Panc1 (cell line): ENCODE results near the gene CNGA3. TPM values are rescaled to one million over a fixed set of nuclear protein-coding genes. Genes with fewer than 3 reads are reported as not detected.

Experiments
- ATAC-seq: fragments of 200-7000 bp; cut with Tn5 transposase; 2 replicates; pipeline ENCODE4 v1.9.1; 2020; ENCODE audit warnings: mild to moderate bottlenecking, moderate library complexity
- BruUV-seq: library from RNA; stranded (reverse); fragments of 400-500 nt; replicated peaks from 2 replicates; lab custom pipeline; 2021; lab: Mats Ljungman, UMichigan
- CTCF ChIA-PET: fragments of 300-600 bp; sonication (Branson Sonifier 250); formaldehyde crosslinking; loops from one replicate; lab custom pipeline; 2022; ENCODE audit warnings: antibody characterized with exemption; lab: Charles Lee
- POLR2A ChIA-PET: fragments of 300-600 bp; sonication (Branson Sonifier 250); formaldehyde crosslinking; loops from one replicate; lab custom pipeline; 2022; ENCODE audit warnings: antibody characterized with exemption; lab: Charles Lee
- DNase-seq: peaks from one replicate; pipeline ENCODE4 v3.0.0-alpha.2; 2010; ENCODE audit warnings: low read depth, low spot score
- H3K27ac ChIP-seq: 2 replicates; pipeline ENCODE4 v1.5.1; 2011; ENCODE audit warnings: mild to moderate bottlenecking, low read length, inconsistent platforms
- H3K27me3 ChIP-seq: fragments of 200-500 bp; sonication (Bioruptor generic); 2 replicates; pipeline ENCODE4 v1.6.0; 2014; ENCODE audit warnings: low read length, inconsistent platforms; ENCODE audit not compliant: control insufficient read depth, insufficient read depth
- H3K36me3 ChIP-seq: fragments of 200-500 bp; sonication (Bioruptor generic); 2 replicates; pipeline ENCODE4 v1.5.1; 2014; ENCODE audit warnings: inconsistent platforms, mild to moderate bottlenecking, low read length, moderate library complexity; ENCODE audit not compliant: control insufficient read depth, insufficient read depth
- H3K4me1 ChIP-seq: 2 replicates; pipeline ENCODE4 v1.5.1; 2011; ENCODE audit warnings: inconsistent platforms, mild to moderate bottlenecking, low read length, moderate library complexity; ENCODE audit not compliant: control insufficient read depth, insufficient read depth
- H3K4me3 ChIP-seq, 2 experiments: 2 replicates each; pipeline ENCODE4 v1.5.1; 2011 to 2012; ENCODE audit warnings: low read depth in 2 of 2, low read length in 2 of 2, mild to moderate bottlenecking in 2 of 2, inconsistent platforms in 1 of 2, moderate library complexity in 1 of 2
- H3K9me3 ChIP-seq: fragments of 200-500 bp; sonication (Bioruptor generic); 2 replicates; pipeline ENCODE4 v1.5.1; 2014; ENCODE audit warnings: low read depth, mild to moderate bottlenecking, inconsistent platforms, low read length, moderate library complexity; ENCODE audit not compliant: control insufficient read depth, insufficient read depth
- CTCF ChIP-seq: fragments of 450-650 bp; IDR thresholded peaks from 2 replicates; pipeline ENCODE4 v1.5.1; 2017; ENCODE audit warnings: mild to moderate bottlenecking
- POLR2AphosphoS5 ChIP-seq: IDR thresholded peaks from 2 replicates; pipeline ENCODE4 v1.6.1; 2012; ENCODE audit warnings: mild to moderate bottlenecking, low read depth, low read length, moderate library complexity
- REST ChIP-seq, 2 experiments: IDR thresholded peaks; 2 replicates each; pipeline ENCODE4 v1.6.1; 2011 to 2012; ENCODE audit warnings: low read depth in 2 of 2, control low read depth in 1 of 2, low read length in 1 of 2, mild to moderate bottlenecking in 1 of 2, moderate library complexity in 1 of 2; ENCODE audit not compliant: insufficient read depth in 1 of 2
- SIN3A ChIP-seq: IDR thresholded peaks from 2 replicates; pipeline ENCODE4 v1.6.1; 2012; ENCODE audit warnings: low read depth, mild to moderate bottlenecking, low read length, moderate library complexity, borderline replicate concordance; ENCODE audit not compliant: insufficient read depth
- TCF7L2 ChIP-seq: IDR thresholded peaks from 2 replicates; pipeline ENCODE4 v1.6.1; 2011; ENCODE audit warnings: mild to moderate bottlenecking, low read depth, low read length, inconsistent platforms
- in situ Hi-C: cut with HindIII; loops from 2 replicates; pipeline ENCODE4 v1.10.0; 2016; ENCODE audit warnings: low sequenced_read_pairs, low pct_unique_long_range_greater_than_20kb
- intact Hi-C: fragments of 100-400 bp; cut with micrococcal nuclease; formaldehyde crosslinking; loops from one replicate; pipeline ENCODE4 v1.10.0; 2022; ENCODE audit not compliant: unreplicated experiment
- total RNA-seq: library from RNA; stranded (reverse); gene quantifications from one replicate; pipeline ENCODE4 v1.2.1, GENCODE V29; 2021; ENCODE audit not compliant: unreplicated experiment

The CNGA3 gene
- total RNA-seq, 1 experiment from 2014 or later: not detected

GRCh38 chr2:98313492-98314250 lies 32.6 kb upstream of the CNGA3 start:
- in situ Hi-C loops: no loop called here
- no TSS peak for BruUV-seq
- ChIA-PET POLR2A (no interaction called here), CTCF (interaction anchor here (0.8 kb wide), 1 partner anchor 190 kb away, joined by 3 read pairs; no protein-coding TSS in a partner anchor)
- H3K4me1 ChIP-seq: no peaks in the 10 kb centered on the region
- H3K4me3 ChIP-seq: no peak overlapping the region
- no peak for TF ChIP-seq CTCF
- no peak for TF ChIP-seq POLR2AphosphoS5
- no peak for TF ChIP-seq SIN3A
- TF ChIP-seq TCF7L2: no peak
- TF ChIP-seq REST (IDR thresholded peaks at IDR 0.05; ENCODE audit: insufficient read depth in 1 of 2, low read depth in 2 of 2, low read length in 1 of 2): no peak
- DNase-seq: no peak
- H3K27ac ChIP-seq: no peak overlapping the region
- ATAC-seq: no peak
- H3K27me3 ChIP-seq: peaks cover 15% of the 10 kb centered on the region
- H3K36me3 ChIP-seq: no peaks in the 10 kb centered on the region
- intact Hi-C loops: no loop called here
- H3K9me3 ChIP-seq: no peaks in the 10 kb centered on the region

- TF ChIP-seq REST (IDR thresholded peaks at IDR 0.05; ENCODE audit: insufficient read depth in 1 of 2, low read depth in 2 of 2, low read length in 1 of 2): no peak
- no peak for TF ChIP-seq TCF7L2
- no peak for TF ChIP-seq CTCF
- no peak for TF ChIP-seq SIN3A
- TF ChIP-seq POLR2AphosphoS5: no peak
- ATAC-seq (no peak), DNase-seq (no peak)
- no TSS peak for BruUV-seq
- no peak overlapping the region for H3K4me3 ChIP-seq
- POLR2A ChIA-PET: no interaction called here
- H3K27ac ChIP-seq: no peak overlapping the region
- no peaks in the 10 kb centered on the region for H3K9me3 ChIP-seq
- H3K4me1 ChIP-seq: no peaks in the 10 kb centered on the region
- no peaks in the 10 kb centered on the region for H3K36me3 ChIP-seq
- CTCF ChIA-PET: no interaction called here
- peaks cover 15% of the 10 kb centered on the region for H3K27me3 ChIP-seq
- intact Hi-C loops (no loop called here), in situ Hi-C loops (no loop called here)
Observed at GRCh38 chr2:98314251-98314650, 32.0 kb upstream of the CNGA3 start.
